ENCODE results near the gene PCNX1. TPM values are rescaled to one million over a fixed set of nuclear protein-coding genes. Genes with fewer than 3 reads are reported as not detected.
"Not testable (repeated sequence)": the region's sequence is repeated elsewhere in the genome, so short reads cannot be mapped to it uniquely, and the experiment has no call there.

PCNX1 gene
- total RNA-seq, 1 donor from 2014 or later: 80.0 TPM

DNA sequence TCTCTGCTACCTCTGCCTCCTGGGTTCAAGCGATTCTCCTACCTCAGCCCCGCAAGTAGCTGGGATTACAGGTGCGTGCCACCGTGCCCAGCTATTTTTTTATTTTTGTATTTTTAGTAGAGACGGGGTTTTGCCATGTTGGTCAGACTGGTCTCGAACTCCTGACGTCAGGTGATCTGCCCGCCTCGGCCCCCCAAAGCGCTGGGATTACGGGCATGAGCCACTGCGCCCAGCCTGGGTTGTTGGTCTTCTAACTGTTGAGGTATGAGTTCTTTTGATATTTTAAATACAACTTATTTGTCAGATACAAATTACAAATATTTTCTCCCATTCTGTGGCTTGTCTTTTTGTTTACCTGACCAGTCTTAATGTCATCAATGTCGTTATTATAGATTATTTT lies 95.9 kb downstream of the PCNX1 start:
- intact Hi-C loops (cut with micrococcal nuclease): no loop called here

DNA sequence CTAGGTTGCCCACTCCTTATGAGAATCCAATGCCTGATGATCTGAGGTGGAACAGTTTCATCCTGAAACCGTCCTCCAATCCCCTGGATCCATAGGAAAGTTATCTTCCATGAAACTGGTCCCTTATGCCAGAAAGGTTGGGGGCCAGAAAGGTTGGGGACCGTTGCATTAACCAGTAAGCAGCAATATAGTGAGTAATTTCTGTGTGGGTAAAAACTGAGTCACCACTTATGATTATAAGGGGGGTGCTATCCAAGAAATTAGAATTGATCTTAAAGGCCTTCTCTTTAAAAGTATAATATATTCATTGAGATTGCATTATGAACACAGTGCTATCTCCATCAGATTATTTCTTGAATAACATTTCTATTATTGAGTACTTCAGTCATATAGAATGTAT lies 97.2 kb downstream of the PCNX1 start:
- intact Hi-C loops (cut with micrococcal nuclease): no loop called here

DNA sequence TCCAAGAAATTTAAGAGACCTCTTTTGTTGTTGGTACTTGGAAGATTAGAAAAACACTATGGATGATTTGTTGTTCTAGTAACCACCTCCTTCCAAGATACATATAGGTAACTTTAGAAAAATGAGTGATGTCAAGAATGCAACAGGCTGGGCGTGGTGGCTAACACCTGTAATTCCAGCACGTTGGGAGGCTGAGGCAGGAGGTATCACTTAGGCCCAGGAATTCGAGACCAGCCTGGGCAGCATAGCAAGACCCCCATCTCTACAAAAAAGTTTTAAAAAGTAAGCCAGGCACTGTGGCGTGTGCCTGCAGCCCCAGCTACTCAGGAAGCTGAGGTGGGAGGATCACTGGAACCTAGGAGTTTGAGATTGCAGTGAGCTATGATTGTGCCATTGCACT lies 97.8 kb downstream of the PCNX1 start:
- intact Hi-C loops (cut with micrococcal nuclease): no loop called here

DNA sequence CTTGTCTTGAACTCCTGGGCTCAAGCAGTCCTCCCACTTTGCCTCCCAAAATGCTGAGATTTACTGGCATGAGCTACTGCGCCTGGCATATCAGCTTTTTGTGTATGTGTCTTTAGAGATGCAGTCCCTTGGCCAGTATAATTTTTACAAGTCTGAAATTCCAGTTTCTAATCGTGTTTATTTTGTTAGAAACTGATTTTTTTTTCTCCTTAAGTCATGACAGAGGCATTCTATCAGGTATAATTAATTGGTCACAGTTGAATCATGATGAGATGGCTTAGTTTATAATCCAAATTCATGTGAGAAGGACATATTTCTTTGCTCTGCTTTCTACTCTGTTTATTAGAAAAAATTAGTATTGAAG lies 98.9 kb downstream of the PCNX1 start:
- intact Hi-C loops (cut with micrococcal nuclease): no loop called here

DNA sequence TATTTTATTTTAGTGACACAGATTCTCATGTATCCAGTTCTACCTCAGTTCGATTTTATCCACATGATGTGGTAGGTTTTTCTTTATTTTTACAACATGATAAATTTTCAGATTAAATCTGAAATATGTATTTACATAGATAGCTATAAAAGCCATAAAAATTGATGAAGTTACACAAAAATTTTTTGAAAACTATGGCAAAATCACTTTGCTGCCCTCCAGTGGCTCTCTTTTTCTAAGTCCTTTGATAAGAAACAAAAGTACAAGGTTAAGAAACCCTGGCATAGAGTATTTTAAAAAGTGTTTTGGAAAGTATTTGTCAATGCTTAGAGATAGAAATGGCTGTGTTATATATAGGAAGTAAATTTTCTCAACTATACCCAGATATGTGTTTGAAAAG lies 104.2 kb downstream of the PCNX1 start:
- intact Hi-C loops (cut with micrococcal nuclease): no loop called here

DNA sequence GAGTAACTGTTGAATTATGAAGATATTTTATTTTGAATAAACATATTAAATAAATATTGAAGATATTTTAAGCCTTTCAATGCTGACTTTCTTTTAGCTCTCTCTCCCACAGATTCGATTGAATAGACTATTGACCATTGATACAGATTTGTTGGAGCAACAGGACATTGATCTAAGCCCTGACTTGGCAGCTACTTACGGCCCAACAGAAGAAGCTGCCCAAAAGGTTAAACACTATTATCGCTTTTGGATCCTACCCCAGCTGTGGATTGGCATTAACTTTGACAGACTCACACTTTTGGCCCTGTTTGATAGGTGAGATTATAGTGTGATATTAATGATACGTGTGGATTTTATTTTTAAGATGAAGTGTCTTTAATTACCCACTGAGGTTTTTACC lies 105.6 kb downstream of the PCNX1 start:
- intact Hi-C loops (cut with micrococcal nuclease): no loop called here

DNA sequence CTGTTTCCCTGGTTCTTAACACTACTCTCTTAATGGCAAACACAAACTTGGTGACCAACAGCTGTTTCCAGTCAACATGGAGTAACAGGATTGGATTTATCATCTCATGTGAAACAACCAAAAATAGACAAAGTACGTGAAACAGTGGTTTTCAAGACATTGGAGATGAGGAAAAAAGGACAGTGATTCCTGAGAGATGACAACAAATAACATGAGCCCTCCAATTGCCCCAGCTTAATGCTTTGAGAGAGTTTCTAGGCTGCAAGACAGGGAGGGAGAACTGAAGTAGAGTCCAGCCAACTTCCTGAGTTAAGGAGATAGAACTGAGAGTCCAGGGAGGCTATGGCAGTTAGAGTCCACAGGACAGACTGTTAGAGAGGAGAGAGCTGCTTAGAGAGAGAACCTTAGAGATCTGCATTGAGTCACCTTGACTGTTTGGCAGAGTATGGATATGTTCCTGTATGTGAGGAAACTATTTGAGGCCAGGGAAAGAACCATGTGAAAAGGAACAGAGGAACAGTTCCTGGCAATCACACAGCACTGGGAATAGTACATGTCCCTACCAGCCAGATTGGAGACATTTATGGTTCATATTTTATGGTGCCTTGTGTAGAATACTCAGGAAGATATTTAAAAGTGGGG lies 106.4 kb downstream of the PCNX1 start:
- intact Hi-C loops (cut with micrococcal nuclease): no loop called here

DNA sequence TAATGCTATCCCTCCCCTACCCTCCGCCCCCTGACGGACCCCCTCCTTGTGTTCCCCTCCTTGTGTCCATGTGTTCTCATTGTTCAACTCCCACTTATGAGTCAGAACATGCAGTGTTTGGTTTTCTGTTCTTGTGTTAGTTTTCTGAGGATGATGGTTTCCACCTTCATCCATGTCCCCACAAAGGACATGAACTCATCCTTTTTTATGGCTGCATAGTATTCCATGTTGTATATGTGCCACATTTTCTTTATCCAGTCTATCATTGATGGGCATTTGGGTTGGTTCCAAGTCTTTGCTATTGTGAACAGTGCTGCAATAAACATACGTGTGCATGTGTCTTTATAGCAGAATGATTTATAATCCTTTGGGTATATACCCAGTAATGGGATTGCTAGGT lies 112.7 kb downstream of the PCNX1 start:
- intact Hi-C loops (cut with micrococcal nuclease): not testable (repeated sequence)

DNA sequence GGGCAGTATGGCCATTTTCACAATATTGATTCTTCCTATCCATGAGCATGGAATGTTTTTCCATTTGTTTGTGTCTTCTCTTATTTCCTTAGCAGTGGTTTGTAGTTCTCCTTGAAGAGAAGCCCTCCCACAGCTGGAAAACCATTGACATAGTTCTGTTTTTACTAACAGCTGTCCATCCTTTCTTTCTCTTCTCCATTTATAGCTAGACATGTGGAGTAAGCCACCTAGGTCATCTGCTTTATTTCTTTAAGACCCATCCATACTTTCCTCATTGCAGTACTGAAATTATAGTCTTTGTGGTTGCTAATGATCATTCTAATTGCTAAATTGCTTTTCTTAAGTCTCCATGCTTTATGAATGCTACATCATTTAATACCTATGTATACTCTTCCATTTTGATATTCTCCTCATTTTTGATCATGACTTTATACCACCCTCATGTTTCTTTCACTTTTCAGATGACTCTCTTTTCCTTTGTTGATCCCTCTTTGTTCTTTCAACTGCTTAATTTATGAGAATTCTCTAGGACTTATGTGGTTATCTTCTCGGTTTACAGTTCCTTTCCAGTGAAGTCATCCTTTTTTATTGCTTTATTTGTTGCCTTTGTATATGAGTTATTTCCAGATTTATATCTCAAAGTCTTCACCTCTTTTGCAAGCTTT lies 114.2 kb downstream of the PCNX1 start:
- intact Hi-C loops (cut with micrococcal nuclease): no loop called here

DNA sequence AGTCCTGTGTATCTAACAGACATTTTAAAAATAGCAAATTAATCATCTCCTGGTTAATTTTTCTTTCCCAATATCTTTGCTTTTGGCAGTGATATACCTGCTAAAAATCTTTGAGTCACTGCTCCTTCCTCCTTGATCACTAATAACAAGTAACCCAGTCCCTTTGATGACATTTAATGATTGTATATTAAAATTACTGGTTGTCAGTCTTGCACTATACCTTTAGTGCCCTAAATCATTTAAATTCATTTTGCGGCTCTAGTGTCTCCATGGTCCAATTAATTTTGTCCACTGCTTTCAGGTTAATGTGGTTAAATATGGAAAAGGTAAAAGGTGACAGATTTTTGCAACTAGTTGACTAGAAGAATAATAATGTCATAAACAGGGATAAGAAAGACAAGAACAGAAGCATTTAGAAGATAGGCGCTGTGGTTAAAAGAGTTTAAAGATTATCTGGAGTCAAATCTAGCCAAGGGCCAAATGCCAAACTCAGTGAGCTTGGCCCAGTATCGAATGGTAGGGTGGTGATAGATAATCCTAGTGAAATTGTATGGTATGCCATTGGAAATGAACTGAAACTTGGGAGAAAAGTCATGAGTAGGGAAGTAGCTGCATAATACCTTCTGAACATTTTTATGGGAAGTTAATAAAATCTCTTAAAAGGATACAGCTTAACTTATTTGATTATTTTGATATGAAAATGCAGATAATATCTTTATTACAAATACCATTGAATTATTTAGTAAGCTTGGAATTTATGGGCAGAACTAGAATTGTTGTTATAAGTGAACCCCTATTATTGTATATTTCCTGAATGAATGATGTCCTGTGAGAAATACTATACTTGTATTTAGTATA lies 115.0 kb downstream of the PCNX1 start:
- intact Hi-C loops (cut with micrococcal nuclease): no loop called here

DNA sequence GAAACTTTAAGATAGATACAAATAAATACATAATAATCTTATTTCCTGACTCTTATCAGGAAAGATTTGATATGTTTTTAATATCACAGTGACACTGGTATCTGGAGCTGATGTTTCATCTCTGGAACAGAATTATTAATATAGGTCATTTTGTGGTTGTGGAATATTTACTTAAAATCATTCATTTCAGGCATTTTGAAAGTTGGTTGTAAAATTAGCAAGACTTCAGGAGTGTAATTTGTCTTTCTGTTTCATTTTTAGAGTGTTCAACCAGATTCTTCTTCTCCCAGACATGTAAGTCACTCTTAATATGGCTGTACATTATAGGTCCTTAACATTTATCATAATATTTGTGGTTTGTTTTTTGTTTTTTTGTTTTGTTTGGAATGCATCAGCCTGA lies 115.7 kb downstream of the PCNX1 start:
- intact Hi-C loops (cut with micrococcal nuclease): no loop called here

DNA sequence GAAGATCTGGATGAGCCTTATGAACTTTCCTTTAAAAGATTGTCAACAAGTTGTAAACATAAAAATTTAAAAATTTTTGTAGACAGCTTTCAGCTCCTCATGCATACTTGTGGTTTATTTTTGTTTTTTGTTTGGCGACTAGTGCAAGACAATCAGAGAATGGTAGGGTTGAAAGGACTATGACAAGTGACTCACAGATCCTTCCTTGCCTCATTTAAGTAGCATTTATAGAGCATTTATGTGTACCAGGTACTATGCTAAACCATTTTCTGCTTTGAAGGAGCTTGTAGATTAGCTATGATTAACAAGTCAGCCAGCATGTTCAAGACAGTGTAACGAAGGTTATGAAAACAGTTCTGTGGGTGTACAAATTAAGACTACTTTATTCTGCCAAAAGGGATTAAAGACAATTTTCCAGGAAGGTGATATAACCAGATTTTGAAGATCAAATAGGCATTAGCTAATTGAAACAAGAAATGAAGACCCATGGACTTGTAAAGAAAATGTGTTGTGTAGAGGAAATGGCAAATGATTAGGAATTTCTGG lies 122.0 kb downstream of the PCNX1 start:
- intact Hi-C loops (cut with micrococcal nuclease): no loop called here

DNA sequence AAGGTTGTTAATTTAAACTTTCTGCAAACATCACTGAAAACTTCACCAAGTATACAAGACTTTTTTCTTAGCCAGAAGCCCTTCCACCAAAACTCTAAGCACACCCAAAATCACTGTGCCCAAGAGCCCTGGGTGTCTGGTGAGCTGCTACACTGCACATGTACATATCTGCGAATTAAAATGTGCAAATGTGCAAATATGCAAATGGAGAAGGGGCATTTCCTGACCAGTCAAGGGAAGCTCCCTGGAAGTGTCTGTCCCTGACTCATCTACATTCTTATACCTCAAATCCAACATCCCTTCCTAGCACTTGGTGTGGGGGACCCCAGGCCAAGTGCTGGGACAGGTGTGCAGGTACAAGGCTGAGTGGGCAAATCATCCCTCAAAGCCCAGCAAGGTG lies 123.7 kb downstream of the PCNX1 start:
- intact Hi-C loops (cut with micrococcal nuclease): no loop called here

DNA sequence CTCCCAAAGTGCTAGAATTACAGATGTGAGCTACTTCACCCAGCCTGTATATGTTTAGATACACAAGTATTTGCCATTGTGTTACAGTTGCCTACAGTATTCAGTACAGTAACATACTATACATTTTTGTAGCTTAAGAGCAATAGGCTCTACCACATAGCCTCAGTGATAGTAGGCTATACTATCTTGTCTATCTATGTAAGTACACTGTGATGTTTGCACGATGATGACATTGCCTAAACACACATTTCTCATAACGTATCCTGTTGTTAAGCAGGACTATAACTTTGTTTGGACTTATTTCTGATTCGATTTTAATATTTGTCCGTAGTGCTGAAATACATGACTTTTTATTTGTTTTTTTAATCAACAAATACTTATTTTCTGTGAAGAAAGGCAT lies 129.2 kb downstream of the PCNX1 start:
- intact Hi-C loops (cut with micrococcal nuclease): no loop called here

DNA sequence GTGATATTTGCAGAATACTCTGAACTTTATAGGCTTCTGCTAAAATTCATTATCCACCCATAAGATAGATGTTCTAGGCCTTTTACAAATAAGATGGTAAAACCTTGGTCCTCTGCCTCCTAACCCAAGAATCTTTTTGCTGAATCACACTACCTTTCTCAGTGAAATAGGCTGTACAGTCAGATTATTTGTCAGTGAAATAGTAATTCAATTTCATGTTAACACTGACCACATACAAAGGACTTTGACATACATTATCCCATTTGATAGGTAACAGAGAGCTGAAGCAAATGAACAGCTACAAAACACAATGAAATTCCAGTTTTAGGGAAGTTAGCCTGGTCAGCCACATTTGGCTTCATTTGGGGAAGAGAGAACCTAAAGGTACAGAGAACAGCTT lies 141.1 kb downstream of the PCNX1 start:
- intact Hi-C loops (cut with micrococcal nuclease): no loop called here

DNA sequence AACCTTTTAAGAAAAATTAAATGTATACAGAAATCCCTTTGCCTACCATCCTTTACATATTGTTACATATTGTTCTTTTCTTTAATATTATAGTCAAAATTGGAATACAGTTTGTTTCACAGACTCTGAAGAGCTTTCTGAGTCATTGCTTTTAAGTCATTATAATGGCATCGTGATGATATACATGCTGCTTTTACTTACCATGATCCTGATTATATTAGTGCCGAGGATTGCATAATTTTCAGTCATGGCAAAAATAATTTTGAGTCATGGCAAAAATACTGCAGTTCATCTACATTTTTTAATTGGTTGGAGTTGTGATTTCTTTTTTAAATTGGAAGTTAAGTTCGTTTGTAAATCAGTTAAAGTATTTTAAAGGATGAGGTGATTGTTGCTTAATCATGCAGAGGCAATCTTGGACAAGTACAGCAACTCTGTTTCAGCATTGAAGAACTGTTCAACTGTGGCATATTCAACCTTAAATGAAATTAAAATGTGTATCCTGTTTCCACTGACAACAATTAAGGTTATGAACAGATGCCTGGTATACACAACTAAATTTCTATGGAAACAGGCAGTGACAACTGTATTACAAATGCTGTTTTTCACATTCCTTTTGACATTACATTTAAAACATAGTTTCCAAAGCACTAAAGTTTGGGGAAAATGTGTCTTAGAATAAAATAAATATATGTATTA lies 142.3 kb downstream of the PCNX1 start:
- intact Hi-C loops (cut with micrococcal nuclease): no loop called here

DNA sequence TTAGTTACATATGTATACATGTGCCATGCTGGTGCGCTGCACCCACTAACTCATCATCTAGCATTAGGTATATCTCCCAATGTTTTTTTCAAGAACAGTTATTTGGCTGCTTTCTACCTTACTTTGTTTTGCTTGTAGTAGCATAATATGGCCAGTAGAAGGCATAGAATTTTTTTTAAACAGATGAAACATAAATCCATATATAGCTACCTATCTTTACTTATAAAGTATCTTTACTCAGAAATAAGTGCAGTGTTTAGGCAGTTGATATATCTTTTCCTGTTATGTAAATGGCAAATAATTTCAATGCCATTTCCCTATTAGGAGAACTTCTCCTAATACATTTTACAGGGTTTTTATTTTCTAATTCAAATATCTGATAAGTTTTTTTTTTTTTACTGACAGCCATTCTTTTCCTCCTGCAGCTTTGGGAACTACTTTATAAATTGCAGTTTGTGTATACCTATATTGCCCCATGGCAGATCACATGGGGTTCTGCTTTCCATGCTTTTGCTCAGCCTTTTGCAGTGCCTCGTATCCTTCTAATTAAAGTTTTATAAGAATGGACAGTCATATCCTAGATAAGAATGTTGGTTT lies 143.1 kb downstream of the PCNX1 start:
- intact Hi-C loops (cut with micrococcal nuclease): no loop called here

DNA sequence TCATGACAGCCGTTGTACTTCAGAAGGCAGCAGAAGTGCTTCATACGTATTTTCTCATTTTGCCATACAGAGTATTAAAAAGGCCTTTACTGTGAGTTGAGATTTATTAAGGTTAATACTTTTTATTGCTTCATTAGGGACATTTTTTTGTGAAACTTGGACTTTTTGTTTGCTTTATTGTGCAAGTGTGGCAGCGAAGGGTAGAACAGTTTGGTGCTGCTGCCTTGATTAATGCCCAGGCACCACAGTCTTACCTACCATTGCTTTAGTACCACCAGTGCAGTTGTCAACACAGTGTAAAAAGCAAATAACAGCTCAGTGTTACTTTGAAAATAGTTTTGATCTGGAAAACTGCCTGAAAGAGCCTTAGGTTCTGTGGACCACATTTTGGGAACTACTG lies 147.4 kb downstream of the PCNX1 start:
- intact Hi-C loops (cut with micrococcal nuclease): no loop called here

DNA sequence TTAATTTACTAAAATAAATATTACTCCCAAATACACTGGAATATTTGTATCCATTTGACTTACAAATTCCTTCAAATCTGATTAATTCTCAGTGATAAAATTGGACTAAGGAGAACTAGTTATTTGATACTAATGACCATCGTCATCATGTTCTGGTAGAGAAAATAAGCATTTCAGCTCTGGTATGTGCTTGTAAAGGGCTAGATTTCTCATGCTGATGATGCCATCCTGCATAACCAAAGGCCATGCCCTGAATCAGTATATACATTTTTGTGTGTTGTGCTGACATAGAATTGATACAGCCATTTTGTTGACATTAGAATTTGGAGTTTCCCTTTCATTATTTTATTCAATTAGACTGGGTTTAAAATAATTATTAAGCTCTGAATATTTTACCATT lies 148.9 kb downstream of the PCNX1 start:
- intact Hi-C loops (cut with micrococcal nuclease): no loop called here

DNA sequence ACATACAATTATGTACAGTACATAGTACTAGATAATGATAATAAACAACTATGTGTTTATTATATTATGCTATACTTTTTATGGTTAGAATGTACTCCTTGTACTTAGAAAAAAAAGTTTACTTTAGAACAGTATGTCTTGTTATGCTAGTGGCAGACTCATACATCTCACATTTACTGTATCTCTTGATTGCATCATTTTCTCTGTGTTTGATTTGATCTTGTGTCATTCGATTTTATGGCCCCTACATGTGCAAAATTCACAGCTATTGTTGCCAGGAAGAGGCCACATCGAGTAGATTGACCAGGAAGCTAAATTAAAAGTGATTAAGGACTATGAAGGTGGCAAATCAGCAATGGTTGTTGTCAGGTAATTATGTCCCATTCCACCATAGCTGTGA lies 153.0 kb downstream of the PCNX1 start:
- intact Hi-C loops (cut with micrococcal nuclease): no loop called here

DNA sequence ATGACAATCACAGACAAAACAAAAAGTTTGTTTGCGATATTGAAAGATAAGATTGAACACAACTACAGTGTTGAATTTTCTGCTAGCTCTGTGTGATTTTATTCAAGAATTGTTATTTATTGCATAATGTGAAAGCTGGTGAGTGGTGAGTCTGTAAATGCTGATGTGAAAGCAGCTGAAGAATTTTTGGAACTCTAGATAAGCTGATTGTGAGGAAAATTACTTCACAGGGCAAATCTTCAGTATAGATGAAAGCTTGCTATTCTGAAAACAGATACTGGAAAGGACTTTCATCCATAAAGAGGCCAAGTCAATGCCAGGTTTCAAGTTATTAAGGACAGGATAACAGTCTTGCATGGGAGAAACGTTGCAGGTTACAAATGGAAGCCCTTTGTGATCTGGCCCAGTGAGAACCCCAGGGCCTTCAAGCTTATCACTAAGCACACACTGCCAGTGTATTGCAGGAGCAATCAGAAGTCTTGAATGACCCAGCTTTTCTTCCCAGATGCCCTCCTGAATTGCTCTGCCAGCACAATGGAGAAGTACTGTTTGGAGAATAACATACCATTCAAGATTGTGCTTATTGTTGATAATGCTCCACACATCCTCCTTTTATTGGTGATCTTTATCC lies 153.7 kb downstream of the PCNX1 start:
- intact Hi-C loops (cut with micrococcal nuclease): no loop called here

Data from T-helper 1 cell treated with Interleukin-12 subunit alpha and Interleukin-12 subunit beta and Interleukin-4 antibody, amounts not matched to agents 30 ng/mL and 1 ng/mL, for 36 hours (primary cell).